Lower leg skin (tissue), 3 donors: ENCODE results near the gene RAB11FIP4.

Source experiments
- CTCF ChIP-seq, 3 donors: fragments of 450-650 bp; IDR thresholded peaks; one replicate each; pipeline ENCODE4 v1.5.1; 2016; ENCODE audit warnings: antibody characterized with exemption in 3 of 3, mild to moderate bottlenecking in 3 of 3, moderate library complexity in 2 of 3
- POLR2A ChIP-seq, 2 donors: fragments of 450-650 bp; IDR thresholded peaks; one replicate each; pipeline ENCODE4 v1.6.1; 2016 to 2017; ENCODE audit warnings: antibody characterized with exemption in 2 of 2, mild to moderate bottlenecking in 1 of 2, moderate library complexity in 1 of 2

DNA sequence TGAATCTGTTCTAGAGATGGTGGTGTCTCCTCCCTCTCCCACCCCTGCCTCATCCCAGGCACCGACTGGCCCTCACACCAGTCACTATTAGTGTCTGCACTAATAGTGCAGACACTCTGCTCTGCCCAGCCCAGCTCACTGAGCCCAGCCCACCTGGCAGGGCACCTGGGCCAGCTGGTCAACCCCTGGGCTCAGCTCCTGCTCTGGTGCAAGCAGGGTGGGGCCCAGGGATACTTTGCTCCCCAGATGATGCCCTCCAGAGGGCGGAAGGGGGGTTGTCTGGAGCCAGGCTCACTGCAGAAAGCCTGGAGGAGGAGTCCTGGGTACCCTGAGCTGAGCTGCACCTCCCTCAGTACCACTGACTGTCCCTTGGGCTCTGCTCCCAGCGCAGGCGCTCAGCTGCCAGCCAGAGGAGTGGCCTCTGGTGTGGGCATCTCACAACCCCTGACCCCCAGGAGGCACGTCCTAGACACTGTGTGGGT, 14.5 kb downstream of the RAB11FIP4 start:
- TF ChIP-seq CTCF (IDR thresholded peaks at IDR 0.05) (no peak), POLR2A (IDR thresholded peaks at IDR 0.05) (no peak)
